Tibial nerve (tissue), 4 donors: ENCODE results near the gene LNX2. TPM values are rescaled to one million over a fixed set of nuclear protein-coding genes. Genes with fewer than 3 reads are reported as not detected.

Experiments
- DNase-seq, 2 donors: peaks; one replicate each; pipeline ENCODE4 v3.0.0-alpha.2; 2019; ENCODE audit warnings: low spot score in 2 of 2
- H3K27ac ChIP-seq, 4 donors: fragments of 200-600 bp; sonication (generic) in 3 of 4; one replicate each; pipeline ENCODE4 v1.5.1; 2017 to 2019; ENCODE audit warnings: mild to moderate bottlenecking in 1 of 4
- H3K27me3 ChIP-seq, 2 donors: fragments of 200-600 bp; sonication (generic) in 1 of 2; one replicate each; pipeline versions ENCODE4 v1.5.1 to v1.6.0; 2017 to 2019
- H3K36me3 ChIP-seq, 3 donors: fragments of 200-600 bp; sonication (generic); one replicate each; pipeline ENCODE4 v1.5.1; 2018 to 2019
- H3K4me1 ChIP-seq, 4 donors: fragments of 200-600 bp; sonication (generic) in 3 of 4; one replicate each; pipeline ENCODE4 v1.5.1; 2017 to 2019
- H3K4me3 ChIP-seq, 4 donors: fragments of 200-600 bp; sonication (generic) in 3 of 4; one replicate each; pipeline ENCODE4 v1.5.1; 2017 to 2019; ENCODE audit warnings: mild to moderate bottlenecking in 1 of 4, moderate library complexity in 1 of 4
- H3K9me3 ChIP-seq, 4 donors: fragments of 200-600 bp; sonication (generic) in 3 of 4; one replicate each; pipeline ENCODE4 v1.5.1; 2017 to 2019
- CTCF ChIP-seq, 5 experiments: fragments of 200-600 bp in 3 of 5; fragments of 450-650 bp in 2 of 5; sonication (generic) in 3 of 5; IDR thresholded peaks; one replicate each; pipeline ENCODE4 v1.5.1; 2016 to 2019; ENCODE audit warnings: antibody characterized with exemption in 5 of 5, mild to moderate bottlenecking in 3 of 5, moderate library complexity in 2 of 5
- EP300 ChIP-seq, 2 donors: sonication (generic); formaldehyde crosslinking; IDR thresholded peaks; one replicate each; pipeline ENCODE4 v1.6.1; 2017; ENCODE audit warnings: antibody characterized with exemption in 2 of 2, mild to moderate bottlenecking in 1 of 2
- POLR2A ChIP-seq, 2 donors: fragments of 450-650 bp; IDR thresholded peaks; one replicate each; pipeline ENCODE4 v1.6.1; 2017; ENCODE audit warnings: antibody characterized with exemption in 2 of 2, mild to moderate bottlenecking in 2 of 2, moderate library complexity in 2 of 2
- WGBS, 2 donors: methylation state at CpG; one replicate each; pipeline ENCODE4 v1.1.5; 2018; 5-methylcytosine and 5-hydroxymethylcytosine counted together
- total RNA-seq, 4 donors: library from RNA; depleted of rRNA; stranded (reverse); fragments of >200 nt; gene quantifications; one replicate each; pipeline ENCODE4 v1.1.0, GENCODE V29; 2016

Gene LNX2
- total RNA-seq, 4 donors from 2014 or later, result 4.6 to 7.3 (median 6.7) TPM

GRCh38 chr13:27605610-27606200 lies 14.6 kb downstream of the LNX2 start:
- H3K4me3 ChIP-seq, result no peak overlapping the region
- WGBS, 2 donors, result 69 to 73% methylated on average over 2 of the region's 2 CpGs
- no peak overlapping the region for H3K27ac ChIP-seq
- H3K4me1 ChIP-seq, result peaks cover 0 to 15% (median 4%) of the 10 kb centered on the region in 4 donors
- H3K9me3 ChIP-seq, result no peaks in the 10 kb centered on the region
- TF ChIP-seq EP300 (IDR thresholded peaks at IDR 0.05) (no peak), CTCF (IDR thresholded peaks at IDR 0.05) (no peak), POLR2A (IDR thresholded peaks at IDR 0.05) (no peak)
- no peaks in the 10 kb centered on the region for H3K36me3 ChIP-seq
- no peak for DNase-seq
- H3K27me3 ChIP-seq, result no peaks in the 10 kb centered on the region

- H3K4me3 ChIP-seq, result no peak overlapping the region
- peaks cover 0 to 21% (median 5%) of the 10 kb centered on the region in 4 donors for H3K4me1 ChIP-seq
- TF ChIP-seq EP300 (IDR thresholded peaks at IDR 0.05) (no peak), POLR2A (IDR thresholded peaks at IDR 0.05) (no peak), CTCF (IDR thresholded peaks at IDR 0.05) (no peak)
- H3K27me3 ChIP-seq, result no peaks in the 10 kb centered on the region
- no peaks in the 10 kb centered on the region for H3K9me3 ChIP-seq
- no peak for DNase-seq
- no peak overlapping the region for H3K27ac ChIP-seq
- WGBS, 2 donors, result 53 to 58% methylated on average over 3 of the region's 3 CpGs
- H3K36me3 ChIP-seq, result no peaks in the 10 kb centered on the region
Observed at GRCh38 chr13:27605099-27605498, 15.2 kb downstream of the LNX2 start.

- TF ChIP-seq POLR2A (IDR thresholded peaks at IDR 0.05) (no peak), EP300 (IDR thresholded peaks at IDR 0.05) (no peak)
- H3K36me3 ChIP-seq, result no peaks in the 10 kb centered on the region
Observed at GRCh38 chr13:27601803-27602202, 18.5 kb downstream of the LNX2 start.

GRCh38 chr13:27601208-27601607 lies 19.1 kb downstream of the LNX2 start:
- Histone ChIP-seq H3K4me1 (peaks cover 0 to 32% (median 8%) of the 10 kb centered on the region in 4 donors), H3K27me3 (no peaks in the 10 kb centered on the region), H3K4me3 (no peak overlapping the region), H3K36me3 (no peaks in the 10 kb centered on the region), H3K27ac (peak overlapping the region in 1 of 4 donors; percentile 14), H3K9me3 (no peaks in the 10 kb centered on the region)
- no peak for TF ChIP-seq POLR2A (IDR thresholded peaks at IDR 0.05)
- DNase-seq, result no peak
- WGBS, 2 donors, result 93 to 95% methylated on average over 2 of the region's 2 CpGs

More at GRCh38 chr13:27601803-27602202, 18.5 kb downstream of the LNX2 start:
- 97 to 100% methylated on average over 2 of the region's 2 CpGs for WGBS, 2 donors
- peaks cover 0 to 33% (median 10%) of the 10 kb centered on the region in 4 donors for H3K4me1 ChIP-seq
- H3K27me3 ChIP-seq, result no peaks in the 10 kb centered on the region
- H3K27ac ChIP-seq, result no peak overlapping the region
- no peak for DNase-seq
- no peaks in the 10 kb centered on the region for H3K9me3 ChIP-seq
- no peak overlapping the region for H3K4me3 ChIP-seq

- Histone ChIP-seq H3K27ac (peak overlapping the region in 2 of 4 donors; percentile 14 to 31), H3K4me3 (no peak overlapping the region), H3K36me3 (no peaks in the 10 kb centered on the region), H3K27me3 (no peaks in the 10 kb centered on the region), H3K9me3 (no peaks in the 10 kb centered on the region), H3K4me1 (peaks cover 0 to 32% (median 8%) of the 10 kb centered on the region in 4 donors)
- no peak for DNase-seq
- WGBS, 2 donors, result 90% methylated on average over 1 of the region's 1 CpG
- no peak for TF ChIP-seq EP300 (IDR thresholded peaks at IDR 0.05)
- no peak for TF ChIP-seq CTCF (IDR thresholded peaks at IDR 0.05)
Observed at GRCh38 chr13:27600711-27601110, 19.6 kb downstream of the LNX2 start.

GRCh38 chr13:27599845-27600553 lies 20.3 kb downstream of the LNX2 start:
- Histone ChIP-seq H3K4me3 (no peak overlapping the region), H3K9me3 (no peaks in the 10 kb centered on the region), H3K4me1 (peaks cover 0 to 34% (median 10%) of the 10 kb centered on the region in 4 donors), H3K27me3 (no peaks in the 10 kb centered on the region), H3K27ac (peak overlapping the region in 2 of 4 donors; percentile 31 to 47), H3K36me3 (no peaks in the 10 kb centered on the region)
- TF ChIP-seq CTCF (IDR thresholded peaks at IDR 0.05) (no peak), EP300 (IDR thresholded peaks at IDR 0.05) (no peak), POLR2A (IDR thresholded peaks at IDR 0.05) (no peak)
- no peak for DNase-seq
- 52 to 57% methylated on average over 5 of the region's 5 CpGs for WGBS, 2 donors
